Duodenal mucosa (tissue), 2 donors: Measurements from ENCODE around the gene C5orf47.

ENCODE experiments used
- H3K27ac ChIP-seq: one replicate; pipeline ENCODE4 v1.7.0; 2013; ENCODE audit warnings: low read depth, low read length
- H3K27me3 ChIP-seq, 2 donors: one replicate each; pipeline ENCODE4 v1.7.0; 2013; ENCODE audit warnings: low read length in 2 of 2, control low read depth in 1 of 2; ENCODE audit not compliant: insufficient read depth in 2 of 2, control insufficient read depth in 1 of 2
- H3K36me3 ChIP-seq, 2 donors: one replicate each; pipeline ENCODE4 v1.7.0; 2013; ENCODE audit warnings: low read length in 2 of 2, control low read depth in 1 of 2; ENCODE audit not compliant: insufficient read depth in 2 of 2, control insufficient read depth in 1 of 2
- H3K4me1 ChIP-seq, 2 donors: one replicate each; pipeline ENCODE4 v1.7.0; 2013; ENCODE audit warnings: low read length in 2 of 2, control low read depth in 1 of 2; ENCODE audit not compliant: insufficient read depth in 2 of 2, control insufficient read depth in 1 of 2
- H3K4me3 ChIP-seq, 2 donors: one replicate each; pipeline ENCODE4 v1.7.0; 2013; ENCODE audit warnings: low read length in 2 of 2, low read depth in 1 of 2
- H3K9ac ChIP-seq, 2 donors: one replicate each; pipeline ENCODE4 v1.7.0; 2013; ENCODE audit warnings: low read length in 2 of 2, low read depth in 1 of 2
- H3K9me3 ChIP-seq, 2 donors: one replicate each; pipeline ENCODE4 v1.7.0; 2013; ENCODE audit warnings: low read length in 2 of 2, control low read depth in 1 of 2; ENCODE audit not compliant: control insufficient read depth in 1 of 2

C5orf47 gene

GRCh38 chr5:174022384-174023095, 33.6 kb downstream of the C5orf47 start:
- no peaks in the 10 kb centered on the region for H3K4me1 ChIP-seq
- no peak overlapping the region for H3K9ac ChIP-seq
- H3K27me3 ChIP-seq = peaks cover 3 to 13% of the 10 kb centered on the region in 2 donors
- no peaks in the 10 kb centered on the region for H3K36me3 ChIP-seq
- H3K4me3 ChIP-seq = no peak overlapping the region
- H3K9me3 ChIP-seq = no peaks in the 10 kb centered on the region
- no peak overlapping the region for H3K27ac ChIP-seq

GRCh38 chr5:174030286-174030685, 41.3 kb downstream of the C5orf47 start:
- no peaks in the 10 kb centered on the region for H3K36me3 ChIP-seq
- H3K9me3 ChIP-seq = no peaks in the 10 kb centered on the region
- H3K27me3 ChIP-seq = peaks cover 0 to 3% of the 10 kb centered on the region in 2 donors
- no peaks in the 10 kb centered on the region for H3K4me1 ChIP-seq
- no peak overlapping the region for H3K4me3 ChIP-seq
- H3K9ac ChIP-seq = no peak overlapping the region
- H3K27ac ChIP-seq = no peak overlapping the region

GRCh38 chr5:174044466-174045254, 55.7 kb downstream of the C5orf47 start:
- Histone ChIP-seq H3K4me3 (no peak overlapping the region), H3K36me3 (no peaks in the 10 kb centered on the region), H3K27me3 (no peaks in the 10 kb centered on the region), H3K27ac (no peak overlapping the region), H3K9me3 (no peaks in the 10 kb centered on the region), H3K9ac (no peak overlapping the region), H3K4me1 (no peaks in the 10 kb centered on the region)

- Histone ChIP-seq H3K36me3 (no peaks in the 10 kb centered on the region), H3K4me1 (no peaks in the 10 kb centered on the region), H3K9ac (no peak within 1 kb of the TSS), H3K4me3 (no peak within 1 kb of the TSS), H3K27me3 (no peaks in the 10 kb centered on the region), H3K9me3 (no peaks in the 10 kb centered on the region), H3K27ac (no peak within 1 kb of the TSS)
Observed at GRCh38 chr5:174045470-174046025, 56.6 kb downstream of the C5orf47 start, which contains the start of gene NSG2. NSG2 (plus strand) TSS chr5:174045706; CDS start chr5:174046756, 1,050 bp downstream.

- no peak overlapping the region for H3K27ac ChIP-seq
- H3K4me1 ChIP-seq = no peaks in the 10 kb centered on the region
- H3K36me3 ChIP-seq = no peaks in the 10 kb centered on the region
- no peaks in the 10 kb centered on the region for H3K27me3 ChIP-seq
- H3K9ac ChIP-seq = no peak overlapping the region
- H3K9me3 ChIP-seq = no peaks in the 10 kb centered on the region
- no peak overlapping the region for H3K4me3 ChIP-seq
Observed at GRCh38 chr5:174046558-174046957, 57.6 kb downstream of the C5orf47 start.

GRCh38 chr5:174047472-174048099, 58.6 kb downstream of the C5orf47 start:
- Histone ChIP-seq H3K36me3 (no peaks in the 10 kb centered on the region), H3K9ac (no peak overlapping the region), H3K4me1 (no peaks in the 10 kb centered on the region), H3K27ac (no peak overlapping the region), H3K9me3 (no peaks in the 10 kb centered on the region), H3K27me3 (no peaks in the 10 kb centered on the region), H3K4me3 (no peak overlapping the region)

GRCh38 chr5:174052636-174053035, 63.7 kb downstream of the C5orf47 start:
- Histone ChIP-seq H3K4me3 (no peak overlapping the region), H3K9ac (no peak overlapping the region), H3K36me3 (no peaks in the 10 kb centered on the region), H3K27ac (no peak overlapping the region), H3K27me3 (no peaks in the 10 kb centered on the region), H3K9me3 (no peaks in the 10 kb centered on the region), H3K4me1 (no peaks in the 10 kb centered on the region)

- no peak overlapping the region for H3K27ac ChIP-seq
- no peak overlapping the region for H3K9ac ChIP-seq
- H3K4me3 ChIP-seq = no peak overlapping the region
- no peaks in the 10 kb centered on the region for H3K27me3 ChIP-seq
- H3K9me3 ChIP-seq = no peaks in the 10 kb centered on the region
- no peaks in the 10 kb centered on the region for H3K4me1 ChIP-seq
- H3K36me3 ChIP-seq = no peaks in the 10 kb centered on the region
Observed at GRCh38 chr5:174053905-174054304, 64.9 kb downstream of the C5orf47 start.
